Stimulated activated CD8-positive, alpha-beta memory T cell treated with anti-CD3 and anti-CD28 coated beads, Interleukin-7, amount 100 ng/mL, for 48 hours (primary cell): Measurements from ENCODE around the gene ZNF236.
"Not testable (repeated sequence)": the region's sequence is repeated elsewhere in the genome, so short reads cannot be mapped to it uniquely, and the experiment has no call there.

ENCODE experiments used
- DNase-seq, 2 donors: peaks; one replicate each; pipeline ENCODE4 v3.0.0-alpha.2; 2020; ENCODE audit warnings: low read depth in 1 of 2; ENCODE audit errors: extremely low read depth in 1 of 2

ZNF236 gene

DNA sequence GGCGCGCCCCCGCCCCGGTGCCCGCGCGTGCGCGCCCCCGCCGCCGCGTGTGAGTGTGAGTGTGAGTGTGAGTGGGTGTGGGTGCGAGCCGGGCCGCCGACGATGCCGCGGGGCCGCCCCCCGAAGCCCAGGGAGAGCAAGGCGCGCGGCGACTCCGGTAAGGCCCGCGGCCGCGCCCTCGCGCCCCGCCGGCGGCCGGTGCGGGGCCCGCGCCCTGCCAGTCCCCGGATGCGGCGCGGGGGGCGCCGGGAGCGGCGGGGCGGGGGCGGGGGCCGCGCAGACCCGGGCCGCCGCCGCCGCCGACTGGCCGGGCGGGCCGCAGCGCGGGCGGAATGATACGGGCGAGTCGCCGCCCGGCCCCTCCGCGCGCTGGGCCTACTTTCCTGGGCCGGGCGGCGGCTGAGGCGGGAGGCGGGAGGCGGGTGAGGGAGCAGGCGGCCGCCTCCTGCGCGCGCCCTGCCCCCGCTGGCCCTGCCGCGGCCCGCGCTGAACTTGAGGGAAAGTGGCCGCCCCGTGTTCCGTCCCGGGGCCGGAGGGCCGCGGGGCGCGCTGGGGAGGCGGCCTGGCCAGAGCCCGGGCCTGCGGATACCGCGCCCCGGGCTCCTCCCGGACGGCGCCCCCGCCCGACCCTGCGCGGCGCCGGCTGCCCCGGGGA, at the start of gene ZNF236:
ZNF236 (plus strand) TSS at position 52 of the 655 bp plus-strand sequence; CDS start at position 103, 51 bp downstream.
- DNase-seq: peak; percentile 37 to 43

DNA sequence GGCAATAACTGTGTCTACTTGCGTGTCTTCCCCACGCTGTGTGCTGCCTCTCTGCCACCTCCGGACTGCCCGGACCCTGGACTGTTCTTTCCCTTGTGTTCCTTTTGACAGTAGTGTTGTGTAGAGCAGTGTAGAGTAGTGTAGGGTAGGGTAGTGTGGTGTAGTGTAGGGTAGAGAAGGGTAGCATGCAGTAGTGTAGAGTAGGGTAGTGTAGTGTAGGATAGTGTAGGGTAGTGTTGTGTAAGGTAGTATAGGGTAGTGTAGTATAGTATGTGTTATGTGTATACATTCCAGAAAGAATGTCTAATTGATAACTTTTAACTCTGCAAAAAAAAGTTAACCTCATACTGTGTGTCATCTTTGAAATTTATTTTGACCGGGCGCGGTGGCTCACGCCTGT, 49.7 kb upstream of the ZNF236 start:
- no peak for DNase-seq

DNA sequence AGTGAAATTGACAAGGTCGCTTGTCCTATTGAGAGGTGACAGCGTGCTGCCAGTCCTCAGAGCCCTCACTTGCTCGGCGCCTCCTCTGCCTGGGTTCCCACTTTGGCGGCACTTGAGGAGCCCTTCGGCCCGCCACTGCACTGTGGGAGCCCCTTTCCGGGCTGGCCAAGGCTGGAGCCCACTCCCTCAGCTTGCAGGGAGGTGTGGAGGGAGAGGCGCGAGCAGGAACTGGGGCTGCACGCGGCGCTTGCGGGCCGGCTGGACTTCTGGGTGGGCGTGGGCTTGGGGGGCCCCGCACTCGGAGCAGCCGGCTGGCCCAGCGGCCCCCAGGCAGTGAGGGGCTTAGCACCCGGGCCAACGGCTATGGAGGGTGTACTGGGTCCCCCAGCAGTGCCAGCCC, 45.3 kb upstream of the ZNF236 start:
- DNase-seq: not testable (repeated sequence)

DNA sequence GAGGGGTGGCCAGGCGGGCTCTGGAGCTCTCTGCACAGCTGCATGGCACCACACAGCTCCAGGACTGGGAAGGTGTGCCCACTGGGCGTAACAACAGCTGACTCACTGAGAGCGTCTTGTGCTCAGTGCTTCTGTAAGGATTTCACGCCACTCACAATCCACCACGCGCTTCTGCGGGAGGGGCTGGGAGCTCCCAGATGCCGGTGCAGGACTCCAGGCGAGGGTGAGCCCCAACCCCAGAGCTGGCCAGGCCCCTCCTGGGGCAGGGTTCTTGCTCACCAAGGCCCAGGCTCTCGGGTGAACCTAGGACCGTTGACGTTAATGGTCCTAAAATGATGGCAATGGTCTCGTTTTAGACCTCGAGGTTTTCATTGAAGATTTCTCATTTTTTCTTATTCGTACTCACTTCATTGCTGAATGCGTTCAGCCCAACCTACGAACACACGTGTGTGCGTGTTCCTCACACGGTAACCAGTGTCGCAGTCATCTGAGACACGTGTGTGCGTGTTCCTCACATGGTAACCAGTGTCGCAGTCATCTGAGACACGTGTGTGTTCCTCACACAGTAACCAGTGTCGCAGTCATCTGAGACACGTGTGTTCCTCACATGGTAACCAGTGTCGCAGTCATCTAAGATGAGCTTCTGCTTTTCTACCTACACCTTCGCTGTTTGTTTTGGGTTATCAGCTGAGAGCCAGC, 38.4 kb upstream of the ZNF236 start:
- no peak for DNase-seq

DNA sequence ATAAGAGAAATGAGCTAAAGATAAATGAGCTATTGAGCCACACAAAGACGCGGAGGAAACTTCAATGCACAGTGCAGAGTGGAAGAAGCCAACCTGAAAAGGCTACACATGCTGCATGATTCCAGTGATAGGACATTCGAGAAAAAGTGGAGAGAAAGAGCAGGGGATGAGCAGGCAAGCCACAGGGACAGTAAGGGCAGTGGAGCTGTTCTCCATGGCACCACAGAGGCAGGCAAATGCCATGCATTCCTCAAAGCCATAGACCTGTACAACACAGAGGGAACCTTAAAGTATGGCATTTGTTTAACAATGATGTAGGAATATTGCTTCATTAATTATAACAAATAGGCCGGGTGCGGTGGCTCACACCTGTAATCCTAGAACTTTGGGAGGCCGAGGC, 36.5 kb upstream of the ZNF236 start:
- no peak for DNase-seq

DNA sequence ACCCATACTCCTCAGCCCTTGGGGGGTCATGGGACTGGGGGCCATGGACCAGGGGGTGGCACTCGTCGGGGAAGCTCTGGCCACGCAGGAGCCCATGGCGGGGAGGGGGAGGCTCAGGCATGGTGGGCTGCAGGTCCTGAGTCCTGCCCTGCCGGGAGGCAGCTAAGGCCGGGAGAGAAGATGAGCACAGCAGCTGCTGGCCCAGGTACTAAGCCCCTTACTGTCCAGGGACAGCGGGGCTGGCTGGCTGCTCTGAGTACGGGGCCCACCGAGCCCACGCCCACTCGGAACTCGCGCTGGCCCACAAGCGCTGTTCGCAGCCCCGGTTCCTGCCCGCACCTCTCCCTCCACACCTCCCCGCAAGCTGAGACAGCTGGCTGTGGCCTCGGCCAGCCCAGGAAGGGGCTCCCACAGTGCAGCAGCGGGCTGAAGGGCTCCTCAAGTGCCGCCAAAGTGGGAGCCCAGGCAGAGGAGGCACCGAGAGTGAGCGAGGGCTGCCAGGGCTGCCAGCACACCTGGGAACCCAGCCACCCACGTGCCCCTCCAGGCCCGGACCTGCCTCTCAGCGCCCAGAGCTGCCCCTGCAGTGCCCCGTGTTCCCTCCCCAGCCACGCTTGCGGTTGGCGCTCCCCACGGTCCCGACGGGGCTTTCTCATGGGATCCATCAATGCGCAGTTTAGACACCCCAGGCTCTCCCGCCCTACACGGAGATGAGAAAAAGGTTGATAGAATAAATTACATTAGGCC, 33.6 kb upstream of the ZNF236 start:
- no peak for DNase-seq

DNA sequence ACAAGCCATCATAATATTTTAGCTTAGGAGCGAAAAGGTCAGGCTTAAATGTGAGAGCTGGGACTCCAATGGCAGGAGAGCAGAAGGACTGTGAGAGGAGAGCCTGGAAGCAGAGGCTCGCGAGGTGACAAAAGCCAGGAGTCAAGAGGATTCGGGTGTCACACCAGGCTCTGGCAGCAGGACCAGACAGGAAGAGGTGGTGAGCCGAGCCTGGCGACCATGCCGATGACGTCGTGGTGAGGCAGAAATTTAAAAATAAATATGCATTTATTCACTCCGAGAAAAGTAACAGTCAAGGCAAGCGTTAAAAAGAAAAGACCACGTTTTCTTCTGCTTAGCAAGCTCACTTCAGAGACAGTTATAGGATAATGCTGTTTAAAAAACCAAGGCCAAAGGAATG, 31.3 kb upstream of the ZNF236 start:
- no peak for DNase-seq

DNA sequence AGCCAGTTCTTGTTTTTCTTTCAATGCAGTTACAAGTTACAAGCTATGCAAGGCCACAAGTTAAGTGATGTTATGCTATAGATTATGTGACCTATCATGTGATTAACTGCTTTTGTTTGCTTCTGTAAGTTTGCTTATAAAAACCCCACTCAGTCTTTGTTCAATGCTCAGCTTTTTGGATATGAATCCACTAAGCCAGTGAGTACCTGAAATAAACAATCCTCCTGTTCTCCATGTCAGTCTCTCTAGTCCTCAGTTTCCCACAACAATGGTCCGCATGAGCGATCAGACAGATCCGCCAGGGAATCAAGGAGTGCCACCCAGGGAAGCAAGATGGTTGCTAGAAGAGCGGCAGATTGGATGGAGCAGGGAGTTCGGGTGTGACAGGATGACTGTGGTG, 30.7 kb upstream of the ZNF236 start:
- DNase-seq: no peak

DNA sequence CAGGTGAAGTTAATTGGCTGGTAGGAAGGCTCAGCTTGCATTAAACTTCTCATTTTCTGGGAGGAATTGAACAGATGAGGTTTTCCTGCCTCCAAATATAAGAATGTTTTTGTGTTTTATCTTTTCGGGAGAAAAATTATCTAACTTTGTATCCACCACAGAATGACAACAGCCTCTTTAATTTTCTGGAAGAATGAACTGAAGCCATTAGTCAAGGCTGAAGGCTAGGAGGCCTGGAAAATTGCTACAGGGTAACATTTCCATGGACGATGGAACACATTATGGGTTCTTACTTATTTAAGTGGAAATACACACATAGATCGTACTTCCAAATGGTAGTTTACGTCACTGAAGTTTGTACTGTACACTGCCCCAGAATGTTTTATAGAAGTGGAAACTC, 28.0 kb upstream of the ZNF236 start:
- DNase-seq: no peak

DNA sequence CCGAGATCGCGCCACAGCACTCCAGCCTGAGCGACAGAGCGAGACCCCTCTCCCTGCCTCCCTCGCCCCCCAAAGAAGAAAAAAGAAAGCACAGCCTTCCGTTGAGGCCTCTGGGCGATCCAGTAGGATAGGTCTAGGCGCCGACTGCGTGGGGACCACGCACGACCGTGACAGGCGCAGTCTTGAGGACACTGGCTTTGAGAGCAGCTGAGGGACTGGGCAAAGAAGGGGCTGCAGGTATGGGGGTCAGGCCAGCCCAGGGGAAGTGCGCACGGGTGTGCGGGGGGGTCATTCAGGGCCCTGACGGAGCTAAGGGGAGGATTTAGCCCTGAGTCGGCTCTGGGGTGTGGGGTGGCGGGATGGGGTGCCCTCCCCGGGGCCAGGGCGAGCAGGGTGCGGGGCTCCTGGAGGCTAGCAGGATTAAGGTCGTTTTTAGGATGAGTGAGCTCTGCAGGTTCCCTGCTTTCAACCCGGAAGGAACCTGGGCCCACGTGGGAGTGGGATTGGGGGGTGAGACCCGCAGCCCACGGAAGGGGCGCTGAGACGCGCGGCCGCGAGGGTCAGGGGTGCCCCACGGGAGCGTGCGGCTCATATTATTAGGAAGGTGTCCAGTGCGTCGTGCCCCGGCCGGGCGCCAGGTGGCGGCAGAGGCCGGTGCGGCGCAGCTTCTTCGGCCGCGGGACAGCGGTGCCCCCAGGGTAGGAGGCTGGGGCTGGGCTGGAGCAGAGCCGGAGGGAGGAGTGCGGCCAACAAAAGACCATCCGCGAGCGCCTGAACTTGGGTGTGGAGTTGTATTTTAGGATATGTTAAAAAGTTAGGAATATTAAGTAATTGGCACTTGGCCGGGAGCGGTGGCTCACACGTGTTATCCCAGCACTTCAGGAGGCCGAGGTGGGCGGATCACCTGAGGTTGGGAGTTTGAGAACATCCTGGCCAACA, 20.5 kb upstream of the ZNF236 start:
- peak in 1 of 2 donors; percentile 31 for DNase-seq

DNA sequence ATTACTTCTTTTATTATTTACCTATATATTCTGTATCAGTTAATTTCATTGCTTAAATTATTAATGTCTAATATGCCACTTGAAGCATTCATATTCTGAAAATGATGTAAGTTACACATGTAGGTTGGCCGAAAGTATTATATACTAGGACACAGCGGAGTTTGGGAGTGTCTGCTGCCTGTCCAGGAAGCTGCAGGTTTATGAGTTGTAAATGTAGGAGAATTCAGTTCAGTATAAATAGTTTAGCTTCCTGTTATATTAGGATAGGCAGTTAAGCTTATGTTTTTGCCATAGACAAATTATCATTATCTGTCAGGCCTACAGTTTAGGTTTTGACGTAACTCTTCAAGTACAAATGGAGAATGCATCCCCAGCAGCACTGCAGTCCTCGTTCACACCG, 18.9 kb upstream of the ZNF236 start:
- no peak for DNase-seq

DNA sequence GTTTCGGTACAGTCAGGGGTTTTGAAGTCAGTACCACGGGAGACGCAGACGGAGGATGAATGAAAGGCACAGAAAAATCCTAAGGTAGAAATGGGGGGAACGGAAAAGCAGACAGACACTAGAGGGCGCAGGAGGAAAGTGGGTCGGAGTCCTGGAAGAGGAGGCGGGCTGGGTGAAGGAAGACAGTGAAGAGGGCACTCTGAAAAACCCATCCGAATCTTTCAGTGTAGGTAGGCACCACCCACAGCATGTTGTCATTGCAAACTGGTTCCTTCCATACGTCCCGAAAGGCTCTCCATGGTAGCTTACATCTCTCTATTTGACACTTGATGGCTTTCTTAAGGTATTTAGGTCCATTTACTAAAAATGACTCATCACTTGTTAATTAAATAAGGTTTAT, 18.5 kb upstream of the ZNF236 start:
- DNase-seq: peak; percentile 41 to 61

DNA sequence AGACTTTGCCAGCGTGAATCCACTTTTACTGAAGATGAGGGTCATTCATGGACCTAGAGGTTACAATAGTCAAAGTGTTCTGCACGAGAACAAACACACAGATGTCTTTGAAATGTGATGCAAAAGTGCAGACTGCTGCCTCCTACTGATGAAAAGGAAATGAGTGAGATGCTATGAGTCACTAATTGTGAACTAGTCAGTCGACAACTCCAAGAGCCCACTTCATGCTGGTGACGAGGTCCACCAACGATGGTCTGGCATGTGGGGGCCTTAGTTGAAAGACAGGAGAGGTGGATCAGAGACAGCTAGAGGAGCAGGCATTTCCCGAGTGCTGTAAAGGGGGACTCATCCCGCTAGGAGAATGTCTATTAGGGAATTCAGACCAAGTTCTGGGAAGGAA, 17.1 kb upstream of the ZNF236 start:
- DNase-seq: no peak

DNA sequence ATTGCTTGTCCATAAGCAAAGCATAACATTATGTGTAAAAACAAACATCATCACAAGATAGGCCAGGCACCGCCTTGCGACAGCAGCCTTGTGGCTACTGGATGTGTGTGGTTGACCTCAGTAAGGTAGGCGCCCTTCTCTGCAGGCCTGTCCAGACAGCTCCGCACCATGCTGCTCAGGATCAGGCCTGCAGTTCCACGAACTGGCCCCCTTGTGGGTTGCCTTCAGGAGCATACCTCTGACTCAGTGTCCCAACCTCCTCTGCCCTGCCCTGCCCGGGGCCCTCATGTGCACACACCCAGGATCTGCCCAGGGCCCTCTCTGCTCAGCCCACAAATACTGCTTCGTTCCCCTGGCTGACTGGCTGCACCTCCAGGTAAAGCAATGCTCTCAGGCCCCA, 16.1 kb upstream of the ZNF236 start:
- no peak for DNase-seq

DNA sequence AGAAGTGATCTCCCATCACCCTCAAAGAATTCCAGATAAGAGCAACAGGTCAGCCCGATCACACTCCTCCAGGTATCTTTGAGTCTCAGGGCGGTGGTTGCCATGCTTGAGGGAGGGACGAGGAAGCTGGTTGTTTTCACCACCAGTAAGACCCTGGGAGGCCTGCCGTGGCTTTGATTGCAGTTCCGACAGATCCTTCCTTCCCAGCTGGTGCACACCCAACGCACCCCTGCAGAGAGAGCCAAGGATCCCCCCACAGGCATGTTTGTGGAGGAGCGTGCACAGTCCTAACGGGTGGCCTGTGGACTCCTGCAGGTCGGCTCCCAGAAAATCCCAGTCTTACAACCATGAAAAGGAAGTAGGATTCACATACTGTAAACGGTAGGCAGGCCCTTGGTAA, 13.8 kb upstream of the ZNF236 start:
- DNase-seq: no peak

DNA sequence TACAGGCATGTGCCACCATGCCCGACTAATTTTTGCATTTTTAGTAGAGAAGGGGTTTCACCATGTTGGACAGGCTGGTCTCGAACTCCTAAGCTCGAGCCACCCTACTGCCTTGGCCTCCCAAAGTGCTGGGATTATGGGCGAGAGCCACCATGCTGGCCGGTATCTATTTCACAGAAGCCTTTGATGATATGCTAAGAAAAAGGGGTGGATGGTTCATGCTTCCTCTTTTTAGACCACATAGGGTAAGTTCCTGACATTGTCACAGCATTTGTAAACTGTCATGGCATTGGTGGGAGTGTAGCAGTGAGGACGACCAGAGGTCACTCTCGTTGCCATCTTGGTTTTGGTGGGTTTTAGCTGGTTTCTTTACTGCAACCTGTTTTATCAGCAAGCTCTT, 10.8 kb upstream of the ZNF236 start:
- DNase-seq: not testable (repeated sequence)

DNA sequence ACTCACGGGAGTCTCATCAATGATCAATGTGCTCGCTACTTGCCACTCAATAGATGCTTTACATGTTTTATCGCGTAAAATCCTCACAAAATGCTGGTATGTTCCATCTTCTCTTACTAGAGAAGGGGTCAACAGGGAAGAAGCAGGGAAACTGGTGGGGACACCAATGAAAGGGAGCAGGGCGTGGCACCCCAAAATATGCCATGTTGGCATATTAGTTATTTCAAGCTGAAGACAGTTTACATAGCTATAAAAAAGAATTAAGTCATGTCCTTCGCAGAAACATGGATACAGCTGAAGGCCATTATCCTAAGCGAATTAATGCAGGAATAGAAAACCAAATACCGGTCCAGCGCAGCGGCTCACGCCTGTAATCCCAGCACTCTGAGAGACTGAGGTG, 8.1 kb upstream of the ZNF236 start:
- DNase-seq: no peak

DNA sequence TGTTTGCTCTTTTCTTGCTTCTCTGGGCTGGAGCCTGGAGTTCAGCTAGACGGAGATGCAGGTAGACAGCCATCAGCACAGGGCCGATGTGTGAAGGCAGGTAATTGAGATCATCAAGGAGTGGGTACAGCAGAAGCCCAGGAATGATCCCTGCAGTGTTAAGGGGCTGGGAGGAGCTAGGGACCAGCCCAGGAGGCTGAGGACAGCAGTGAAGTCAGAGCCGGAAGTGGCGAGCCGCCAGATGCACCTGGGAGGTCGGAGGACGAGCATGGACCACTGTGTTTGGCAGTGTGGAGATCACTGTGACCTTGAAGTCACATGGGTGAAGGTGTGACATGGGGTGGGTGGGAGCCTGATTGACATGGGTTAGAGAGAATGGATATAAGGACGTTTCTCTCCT, 6.2 kb upstream of the ZNF236 start:
- no peak for DNase-seq

DNA sequence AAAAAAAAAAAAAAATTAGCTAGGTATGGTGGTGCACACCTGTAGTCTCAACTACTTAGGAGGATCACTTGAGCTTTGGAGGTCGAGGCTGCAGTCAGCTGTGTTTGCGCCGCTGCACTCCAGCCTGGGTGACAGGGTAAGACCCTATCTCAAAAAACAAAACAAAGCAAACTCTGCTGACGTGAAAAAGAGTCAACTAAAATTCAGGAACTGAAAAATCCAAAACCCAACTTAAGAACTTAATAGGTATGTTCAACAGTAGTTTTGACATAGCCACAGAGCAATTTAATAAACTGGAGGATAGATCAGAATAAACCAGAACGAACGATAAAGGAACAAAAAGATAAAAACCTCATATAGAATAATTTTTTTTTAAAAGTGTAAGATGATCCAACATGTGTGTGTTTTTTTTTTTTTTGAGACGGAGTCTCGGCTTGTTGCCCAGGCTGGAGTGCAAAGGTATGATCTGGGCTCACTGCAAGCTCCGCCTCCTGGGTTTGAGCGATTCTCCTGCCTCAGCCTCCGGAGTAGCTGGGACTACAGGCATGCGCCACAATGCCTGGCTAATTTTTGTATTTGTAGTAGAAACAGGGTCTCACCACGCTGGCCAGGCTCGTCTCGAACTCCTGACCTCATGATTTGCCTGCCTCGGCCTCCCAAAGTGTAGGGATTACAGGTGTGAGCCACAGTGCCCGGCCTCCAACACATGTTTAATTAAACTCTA, 4.3 kb upstream of the ZNF236 start:
- DNase-seq: no peak

DNA sequence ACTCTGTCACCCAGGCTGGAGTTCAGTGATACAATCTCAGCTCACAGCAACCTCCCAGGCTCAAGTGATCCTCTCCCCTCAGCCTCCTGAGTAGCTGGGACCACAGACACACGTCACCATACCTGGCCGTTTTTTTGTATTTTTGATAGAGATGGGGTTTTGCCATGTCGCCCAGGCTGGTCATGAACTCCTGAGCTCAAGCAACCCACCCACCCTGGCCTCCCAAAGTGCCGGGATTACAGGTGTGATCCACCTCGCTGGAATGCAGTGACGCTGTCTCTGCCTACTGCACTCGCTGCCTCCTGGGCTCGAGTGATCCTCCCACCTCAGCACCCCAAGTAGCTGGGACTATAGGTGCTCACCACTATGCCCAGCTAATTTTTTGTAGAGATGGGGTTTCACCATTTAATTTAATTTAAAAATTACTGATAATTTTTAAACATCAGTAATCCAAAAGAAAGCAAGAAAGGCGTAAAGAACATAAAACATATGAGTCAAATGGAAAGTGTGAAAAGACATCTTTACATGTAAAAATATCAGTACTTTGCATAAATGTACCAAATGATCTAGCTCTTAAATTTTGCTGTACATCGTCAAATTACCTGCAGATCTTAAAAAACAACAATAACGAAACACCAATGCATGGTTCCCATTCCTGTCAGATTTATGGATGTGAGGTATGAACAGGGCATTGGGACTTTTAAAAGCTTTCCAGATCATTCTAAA, 2.8 kb upstream of the ZNF236 start:
- DNase-seq: no peak
